SU-DHL-6 (cell line): Measurements from ENCODE around the gene SH2D4B.

Source experiments
- CTCF ChIP-seq: fragments of 200-600 bp; sonication (generic); IDR thresholded peaks from one replicate; pipeline ENCODE4 v1.5.1; 2017; ENCODE audit warnings: antibody characterized with exemption, mild to moderate bottlenecking, low read length, moderate library complexity; ENCODE audit not compliant: insufficient read depth, poor library complexity, severe bottlenecking
- EZH2phosphoT487 ChIP-seq: fragments of 200-600 bp; sonication (generic), shearing (Covaris generic); conservative IDR thresholded peaks from 2 replicates; pipeline ENCODE4 v1.6.1; 2018; ENCODE audit warnings: mild to moderate bottlenecking, antibody characterized with exemption, low read length, moderate library complexity, mixed read lengths

GRCh38 chr10:80491251-80492102 is 46.2 kb upstream of the SH2D4B start:
- TF ChIP-seq CTCF (no peak), EZH2phosphoT487 (no peak)
